KOPT-K1 (cell line): ENCODE data around the gene RFC1.

Source experiments
- H3K27ac ChIP-seq: fragments of 200-600 bp; sonication (generic); 2 replicates; pipeline ENCODE4 v1.5.1; 2016; ENCODE audit warnings: antibody characterized with exemption, mild to moderate bottlenecking, low read depth, low read length; ENCODE audit not compliant: poor library complexity, severe bottlenecking
- H3K36me3 ChIP-seq: fragments of 200-600 bp; sonication (generic); 2 replicates; pipeline ENCODE4 v1.5.1; 2017; ENCODE audit warnings: antibody characterized with exemption, mild to moderate bottlenecking, low read length, moderate library complexity; ENCODE audit not compliant: insufficient read depth
- H3K9me3 ChIP-seq: fragments of 200-600 bp; sonication (generic); 2 replicates; pipeline ENCODE4 v1.5.1; 2017; ENCODE audit warnings: antibody characterized with exemption, low read length, mild to moderate bottlenecking; ENCODE audit not compliant: insufficient read depth, poor library complexity, severe bottlenecking

RFC1 gene

GRCh38 chr4:39337841-39338240 is 28.3 kb downstream of the RFC1 start:
- Histone ChIP-seq H3K9me3 (no peaks in the 10 kb centered on the region), H3K27ac (no peak overlapping the region), H3K36me3 (peaks cover 48% of the 10 kb centered on the region)

- no peaks in the 10 kb centered on the region for H3K9me3 ChIP-seq
- H3K27ac ChIP-seq = no peak overlapping the region
- H3K36me3 ChIP-seq = peaks cover 25% of the 10 kb centered on the region
Measured at GRCh38 chr4:39335566-39335965, 30.6 kb downstream of the RFC1 start.

- no peaks in the 10 kb centered on the region for H3K9me3 ChIP-seq
- H3K27ac ChIP-seq = no peak overlapping the region
- peaks cover 33% of the 10 kb centered on the region for H3K36me3 ChIP-seq
Measured at GRCh38 chr4:39331191-39331590, 35.0 kb downstream of the RFC1 start.

GRCh38 chr4:39330353-39330752 is 35.8 kb downstream of the RFC1 start:
- Histone ChIP-seq H3K36me3 (peaks cover 37% of the 10 kb centered on the region), H3K27ac (no peak overlapping the region), H3K9me3 (no peaks in the 10 kb centered on the region)

GRCh38 chr4:39326468-39326977 is 39.6 kb downstream of the RFC1 start:
- no peak overlapping the region for H3K27ac ChIP-seq
- H3K9me3 ChIP-seq = no peaks in the 10 kb centered on the region
- H3K36me3 ChIP-seq = peaks cover 75% of the 10 kb centered on the region

- peaks cover 89% of the 10 kb centered on the region for H3K36me3 ChIP-seq
- H3K27ac ChIP-seq = no peak overlapping the region
- no peaks in the 10 kb centered on the region for H3K9me3 ChIP-seq
Measured at GRCh38 chr4:39324897-39325613, 41.1 kb downstream of the RFC1 start.

GRCh38 chr4:39324446-39324845 is 41.7 kb downstream of the RFC1 start:
- Histone ChIP-seq H3K36me3 (peaks cover 95% of the 10 kb centered on the region), H3K27ac (no peak overlapping the region), H3K9me3 (no peaks in the 10 kb centered on the region)

- Histone ChIP-seq H3K27ac (no peak overlapping the region), H3K9me3 (no peaks in the 10 kb centered on the region), H3K36me3 (peaks cover 99% of the 10 kb centered on the region)
Measured at GRCh38 chr4:39323821-39324220, 42.3 kb downstream of the RFC1 start.

- no peak overlapping the region for H3K27ac ChIP-seq
- H3K9me3 ChIP-seq = no peaks in the 10 kb centered on the region
- peaks cover 99% of the 10 kb centered on the region for H3K36me3 ChIP-seq
Measured at GRCh38 chr4:39320381-39321115, 45.6 kb downstream of the RFC1 start.

GRCh38 chr4:39319676-39320075 is 46.5 kb downstream of the RFC1 start:
- Histone ChIP-seq H3K27ac (no peak overlapping the region), H3K9me3 (no peaks in the 10 kb centered on the region), H3K36me3 (peaks cover 99% of the 10 kb centered on the region)

GRCh38 chr4:39312816-39313215 is 53.3 kb downstream of the RFC1 start:
- H3K9me3 ChIP-seq = no peaks in the 10 kb centered on the region
- peaks cover 100% of the 10 kb centered on the region for H3K36me3 ChIP-seq

GRCh38 chr4:39308611-39309010 is 57.6 kb downstream of the RFC1 start:
- no peak overlapping the region for H3K27ac ChIP-seq
- H3K36me3 ChIP-seq = peaks cover 99% of the 10 kb centered on the region
- H3K9me3 ChIP-seq = no peaks in the 10 kb centered on the region

More at GRCh38 chr4:39312816-39313215, 53.3 kb downstream of the RFC1 start:
- H3K27ac ChIP-seq = no peak overlapping the region

- Histone ChIP-seq H3K27ac (no peak overlapping the region), H3K36me3 (peaks cover 98% of the 10 kb centered on the region), H3K9me3 (no peaks in the 10 kb centered on the region)
Measured at GRCh38 chr4:39305912-39306677, 60.1 kb downstream of the RFC1 start.

- no peak overlapping the region for H3K27ac ChIP-seq
- H3K9me3 ChIP-seq = no peaks in the 10 kb centered on the region
- peaks cover 98% of the 10 kb centered on the region for H3K36me3 ChIP-seq
Measured at GRCh38 chr4:39304651-39305050, 61.5 kb downstream of the RFC1 start.

GRCh38 chr4:39303871-39304270 is 62.3 kb downstream of the RFC1 start:
- no peaks in the 10 kb centered on the region for H3K9me3 ChIP-seq
- H3K36me3 ChIP-seq = peaks cover 98% of the 10 kb centered on the region
- no peak overlapping the region for H3K27ac ChIP-seq
